ENCODE data around the gene PSMD3. TPM values are rescaled to one million over a fixed set of nuclear protein-coding genes. Genes with fewer than 3 reads are reported as not detected.

The PSMD3 gene
- total RNA-seq, 1 experiment from 2014 or later = 174 TPM

GRCh38 chr17:40026816-40027613 lies 46.4 kb downstream of the PSMD3 start:
- no peak overlapping the region for H3T11ph ChIP-seq (ENCODE audit: low read length)
- no peak overlapping the region for H3K18ac ChIP-seq (ENCODE audit: insufficient read length, low read depth, low read length)
- no peak overlapping the region for H2BK15ac ChIP-seq (ENCODE audit: low read depth, low read length)
- no peak overlapping the region for H4K5ac ChIP-seq (ENCODE audit: insufficient read length, low read depth, low read length)
- H3K27ac ChIP-seq (ENCODE audit: insufficient read length, low read depth, low read length) = no peak overlapping the region
- no peaks in the 10 kb centered on the region for H4K20me1 ChIP-seq (ENCODE audit: control insufficient read depth, insufficient read depth, insufficient read length)
- no peak overlapping the region for H2AK5ac ChIP-seq (ENCODE audit: insufficient read length, low read length)
- H4K91ac ChIP-seq (ENCODE audit: insufficient read length, low read depth, low read length) = no peak overlapping the region
- no peak overlapping the region for H4K8ac ChIP-seq (replicated peaks; ENCODE audit: insufficient read length, low read depth, low read length)
- H2AFZ ChIP-seq (ENCODE audit: low read length) = no peak overlapping the region
- no peak overlapping the region for H3K14ac ChIP-seq (ENCODE audit: insufficient read depth, low read length)
- H2BK12ac ChIP-seq (ENCODE audit: insufficient read length, low read depth, low read length) = no peak overlapping the region
- no peaks in the 10 kb centered on the region for H3K79me1 ChIP-seq (ENCODE audit: insufficient read depth, low read depth, low read length, poor library complexity, severe bottlenecking)
- no peaks in the 10 kb centered on the region for H3K23me2 ChIP-seq (ENCODE audit: insufficient read length, low read depth, low read length, poor library complexity, severe bottlenecking)
- no peak overlapping the region for H3K4me2 ChIP-seq (ENCODE audit: insufficient read depth, insufficient read length, low read length)
- Mint-ChIP-seq H3K4me3 (no peak overlapping the region), H3K36me3 (ENCODE audit: insufficient read depth in 1 of 3, low read depth in 3 of 3) (peaks cover 36 to 76% (median 68%) of the 10 kb centered on the region in 3 experiments; a peak in 6 of 7 replicates), H3K27ac (peak overlapping the region in 1 of 3 experiments; percentile 53; a peak in 1 of 7 replicates), H3K4me1 (peaks cover 1 to 7% of the 10 kb centered on the region in 2 experiments; a peak in 2 of 4 replicates), H3K9me3 (no peaks in the 10 kb centered on the region), H3K27me3 (ENCODE audit: low read depth) (no peaks in the 10 kb centered on the region)
- no peak overlapping the region for H2BK20ac ChIP-seq (ENCODE audit: low read depth, low read length, poor library complexity, severe bottlenecking)
- no peaks in the 10 kb centered on the region for H3K9me3 ChIP-seq (ENCODE audit: control insufficient read depth, low read depth, low read length)
- H3K27me3 ChIP-seq (ENCODE audit: insufficient read depth, low read length) = no peaks in the 10 kb centered on the region
- no peak overlapping the region for H2BK120ac ChIP-seq (ENCODE audit: low read depth, low read length, poor library complexity, severe bottlenecking)
- no peak overlapping the region for H3K23ac ChIP-seq (ENCODE audit: insufficient read length, low read depth, low read length)
- no peak overlapping the region for H3K9ac ChIP-seq (ENCODE audit: extremely low read depth, insufficient read length, low read length)
- peak; percentile 98 for TF ChIP-seq CTCF (conservative IDR thresholded peaks at IDR 0.05)
- no peak overlapping the region for H3K4ac ChIP-seq (ENCODE audit: low read depth, low read length)
- peak; percentile 95 for DNase-seq
- H3K56ac ChIP-seq (ENCODE audit: insufficient read length, low read depth, low read length) = no peak overlapping the region
- WGBS (ENCODE audit: extremely low coverage, insufficient read length, low lambda C conversion rate) = no CpG with 5 or more reads among the region's 33 CpGs
- H3K4me1 ChIP-seq (ENCODE audit: insufficient read depth, low read length) = no peaks in the 10 kb centered on the region
- no peak overlapping the region for H2BK5ac ChIP-seq (ENCODE audit: insufficient read length, low read length)
- no peaks in the 10 kb centered on the region for H3K79me2 ChIP-seq (ENCODE audit: insufficient read depth, low read length)
